Loucy (cell line): Measurements from ENCODE around the gene CACNA1C.

ENCODE experiments used
- EZH2phosphoT487 ChIP-seq: fragments of 200-600 bp; IDR thresholded peaks from 2 replicates; pipeline ENCODE4 v1.6.1; 2018; ENCODE audit warnings: antibody characterized with exemption, mild to moderate bottlenecking, moderate library complexity, borderline replicate concordance
- TF ChIP-seq, protein P1 (sequence below): fragments of 200-600 bp; sonication (generic); conservative IDR thresholded peaks from 2 replicates; pipeline ENCODE4 v1.5.1; 2014; ENCODE audit warnings: mild to moderate bottlenecking, antibody characterized with exemption, low read length

DNA sequence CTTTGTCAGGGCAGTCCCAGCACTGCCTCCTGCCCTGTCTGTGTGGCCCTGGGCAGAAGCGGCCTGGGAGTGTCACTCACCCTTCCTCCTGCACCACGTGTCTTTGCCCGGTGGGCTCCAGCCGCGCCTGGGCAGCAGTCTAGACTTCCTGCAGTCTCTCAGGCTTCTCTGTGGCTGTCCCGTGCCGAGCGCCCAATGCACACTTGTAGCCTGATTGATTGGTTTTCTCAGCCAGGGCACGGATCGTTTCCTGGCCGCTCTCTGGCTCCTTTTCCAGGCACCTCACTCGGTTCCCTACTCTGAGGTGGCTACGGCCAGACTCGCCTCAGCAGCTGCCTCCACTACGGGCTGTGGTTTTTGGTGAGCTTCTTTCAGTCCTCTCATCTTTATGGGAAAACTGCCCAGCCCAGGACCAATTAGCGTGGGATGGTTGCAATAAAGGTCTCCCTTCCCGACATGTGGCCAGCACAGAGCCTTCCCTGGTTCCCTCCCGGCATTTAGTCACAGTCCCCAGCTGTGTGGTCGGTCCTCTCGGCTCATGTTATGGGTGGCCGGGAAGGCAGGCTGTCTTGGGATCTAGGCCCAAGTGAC is 133.1 kb downstream of the CACNA1C start:
- TF ChIP-seq, protein P1, sequence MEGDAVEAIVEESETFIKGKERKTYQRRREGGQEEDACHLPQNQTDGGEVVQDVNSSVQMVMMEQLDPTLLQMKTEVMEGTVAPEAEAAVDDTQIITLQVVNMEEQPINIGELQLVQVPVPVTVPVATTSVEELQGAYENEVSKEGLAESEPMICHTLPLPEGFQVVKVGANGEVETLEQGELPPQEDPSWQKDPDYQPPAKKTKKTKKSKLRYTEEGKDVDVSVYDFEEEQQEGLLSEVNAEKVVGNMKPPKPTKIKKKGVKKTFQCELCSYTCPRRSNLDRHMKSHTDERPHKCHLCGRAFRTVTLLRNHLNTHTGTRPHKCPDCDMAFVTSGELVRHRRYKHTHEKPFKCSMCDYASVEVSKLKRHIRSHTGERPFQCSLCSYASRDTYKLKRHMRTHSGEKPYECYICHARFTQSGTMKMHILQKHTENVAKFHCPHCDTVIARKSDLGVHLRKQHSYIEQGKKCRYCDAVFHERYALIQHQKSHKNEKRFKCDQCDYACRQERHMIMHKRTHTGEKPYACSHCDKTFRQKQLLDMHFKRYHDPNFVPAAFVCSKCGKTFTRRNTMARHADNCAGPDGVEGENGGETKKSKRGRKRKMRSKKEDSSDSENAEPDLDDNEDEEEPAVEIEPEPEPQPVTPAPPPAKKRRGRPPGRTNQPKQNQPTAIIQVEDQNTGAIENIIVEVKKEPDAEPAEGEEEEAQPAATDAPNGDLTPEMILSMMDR: no peak
- TF ChIP-seq EZH2phosphoT487: no peak
